ENCODE measurements around the gene TADA2B.

The TADA2B gene

DNA sequence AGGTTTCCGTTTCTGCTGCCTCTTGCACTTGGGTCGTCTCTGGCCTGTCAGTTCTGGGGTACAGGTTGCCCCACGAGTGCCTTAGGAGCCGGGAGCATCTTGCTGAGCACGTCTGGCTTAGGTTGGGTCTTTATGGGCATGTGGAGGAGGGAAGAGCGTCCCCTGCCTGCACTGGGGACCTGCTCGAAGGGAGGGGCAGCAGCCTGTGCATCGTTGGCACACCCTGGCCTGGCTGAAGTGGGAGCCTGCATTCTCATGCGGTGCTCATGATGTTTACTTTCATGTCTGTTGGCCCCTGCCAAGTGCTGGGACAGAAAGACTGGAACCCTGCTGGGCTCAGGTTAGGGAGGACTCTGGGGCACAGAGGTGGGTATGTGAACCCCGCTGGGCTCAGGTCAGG lies 23.8 kb upstream of the TADA2B start:
- DNase-seq, result no peak

DNA sequence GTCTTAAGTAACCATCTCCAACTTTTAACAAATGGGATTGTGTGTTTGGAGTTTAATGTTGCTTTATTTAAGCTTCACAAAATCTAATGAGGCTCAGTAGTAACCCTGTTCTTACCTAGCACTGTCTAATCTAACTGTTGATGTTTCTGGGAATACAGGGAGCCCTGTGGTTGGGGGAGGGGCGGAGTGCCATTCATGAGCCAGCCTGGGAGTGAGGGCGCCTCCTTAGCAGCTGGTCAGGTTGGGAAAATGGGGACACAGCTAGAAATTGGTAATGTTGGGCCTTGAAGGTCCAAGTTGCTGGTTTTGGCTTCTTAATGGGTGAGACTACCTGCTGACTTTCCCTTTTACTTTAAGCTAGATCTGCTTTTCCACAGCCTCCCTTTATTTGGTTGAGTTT lies 22.9 kb upstream of the TADA2B start:
- DNase-seq, result no peak

DNA sequence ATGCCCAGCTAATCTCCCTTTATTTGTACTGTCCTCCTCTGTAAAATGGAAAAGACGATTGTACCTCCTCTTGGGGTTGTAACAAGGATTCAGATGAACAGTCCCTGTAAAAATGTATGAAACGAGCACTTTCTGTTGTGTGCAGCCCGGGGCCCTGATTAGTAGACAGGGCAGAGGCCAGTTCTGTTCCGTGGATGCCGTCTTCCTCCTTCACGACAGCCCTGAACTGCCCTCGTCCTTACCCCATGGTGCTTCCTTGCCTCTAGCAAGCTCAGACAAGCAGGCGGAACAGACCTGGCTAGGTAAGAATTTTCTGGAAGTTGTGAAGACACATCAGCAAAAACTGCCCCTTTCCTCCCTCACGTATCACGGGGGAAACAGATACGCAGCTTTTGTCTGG lies 22.3 kb upstream of the TADA2B start:
- DNase-seq, result no peak

DNA sequence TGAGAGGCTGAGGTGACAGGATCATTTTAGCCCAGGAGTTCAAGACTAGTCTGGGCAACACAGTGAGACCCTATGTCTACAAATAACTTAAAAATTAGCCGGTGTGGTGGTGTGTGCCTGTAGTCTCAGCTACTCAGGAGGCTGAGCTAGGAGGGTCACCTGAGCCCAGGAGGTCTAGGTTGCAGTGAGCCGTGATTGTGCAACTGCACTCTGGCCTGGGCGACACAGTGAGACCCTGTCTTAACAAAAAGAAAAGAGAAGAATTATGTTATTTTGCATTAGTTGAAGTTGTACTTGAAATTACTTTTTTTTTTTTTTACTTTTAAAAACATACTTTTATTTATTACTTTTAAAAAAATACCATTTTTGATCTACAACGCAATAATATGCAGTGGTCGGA lies 21.8 kb upstream of the TADA2B start:
- DNase-seq, result no peak

DNA sequence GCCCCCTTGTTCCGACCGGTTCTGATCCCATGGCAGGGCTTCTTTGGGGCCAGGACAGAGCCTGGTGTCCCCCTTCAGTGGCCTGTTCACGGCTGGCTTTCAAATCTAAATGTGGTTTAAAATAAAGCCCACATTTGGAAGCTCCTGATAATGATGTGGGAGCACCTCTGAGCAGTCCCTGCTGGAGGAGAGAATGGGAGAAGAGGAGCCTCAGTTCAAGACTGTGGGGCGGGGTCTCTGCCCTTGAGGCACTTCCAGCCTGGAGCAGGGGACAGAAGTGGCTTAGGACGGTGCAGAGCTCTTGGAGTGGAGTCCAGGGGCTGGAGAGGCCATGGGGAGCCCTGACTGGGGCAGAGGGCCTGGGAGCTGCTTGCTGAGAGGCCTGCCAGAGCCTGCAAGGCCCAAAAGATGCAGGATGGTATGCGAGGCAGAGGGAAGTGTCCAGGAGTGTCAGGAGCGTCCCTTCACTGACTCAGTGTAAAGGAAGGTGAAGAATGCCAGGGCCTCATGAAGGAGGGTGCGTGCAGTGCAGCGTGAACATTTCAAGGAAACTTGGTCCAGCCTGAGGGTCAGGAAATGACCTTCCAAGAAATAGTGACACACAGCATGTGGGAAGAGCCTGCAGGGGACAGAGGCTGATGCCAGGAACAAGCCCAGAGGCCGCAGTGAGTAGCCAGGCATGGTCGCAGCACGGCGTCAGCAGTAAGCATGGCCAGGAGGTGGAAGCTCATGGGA lies 21.1 kb upstream of the TADA2B start:
- no peak for DNase-seq

DNA sequence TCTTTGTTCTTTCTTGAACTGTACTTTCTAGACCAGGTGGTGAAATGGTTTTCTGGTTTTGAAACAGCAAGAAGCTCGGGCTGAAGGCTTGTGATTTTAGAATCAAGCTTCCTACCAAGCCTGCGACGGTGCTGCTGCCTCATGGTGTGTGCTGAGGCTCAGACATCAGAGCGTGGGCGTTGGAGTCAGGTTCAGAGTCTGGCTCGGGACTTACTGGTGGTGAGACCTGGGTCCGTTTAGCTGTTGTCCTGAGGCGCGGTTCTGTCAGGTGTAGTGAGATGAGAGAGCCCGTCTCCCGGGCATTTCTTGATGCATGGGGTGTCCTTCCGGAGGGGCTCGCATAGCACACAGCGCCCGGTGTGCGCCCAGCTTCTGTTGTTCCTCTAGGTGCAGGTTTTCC lies 19.7 kb upstream of the TADA2B start:
- no peak for DNase-seq

DNA sequence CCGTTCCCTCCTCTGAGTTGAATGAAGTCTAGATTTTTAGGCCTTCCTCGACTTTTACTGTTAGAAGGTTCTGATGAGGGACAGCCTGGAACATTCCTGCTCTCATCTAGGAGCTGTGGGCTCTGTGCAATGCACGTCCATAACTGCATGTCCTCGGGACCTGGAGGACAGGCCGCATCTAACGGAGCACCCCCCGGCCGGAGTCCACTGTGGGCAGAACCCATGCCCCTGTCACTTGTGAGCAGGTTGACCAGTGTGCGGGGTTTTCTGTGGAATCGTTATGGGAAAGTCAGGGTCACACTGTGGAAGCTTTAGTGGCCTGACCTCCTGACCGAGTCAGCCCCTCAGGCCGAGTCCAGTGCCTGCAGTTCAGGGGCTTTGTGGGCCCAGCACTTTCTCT lies 19.3 kb upstream of the TADA2B start:
- DNase-seq, result no peak

DNA sequence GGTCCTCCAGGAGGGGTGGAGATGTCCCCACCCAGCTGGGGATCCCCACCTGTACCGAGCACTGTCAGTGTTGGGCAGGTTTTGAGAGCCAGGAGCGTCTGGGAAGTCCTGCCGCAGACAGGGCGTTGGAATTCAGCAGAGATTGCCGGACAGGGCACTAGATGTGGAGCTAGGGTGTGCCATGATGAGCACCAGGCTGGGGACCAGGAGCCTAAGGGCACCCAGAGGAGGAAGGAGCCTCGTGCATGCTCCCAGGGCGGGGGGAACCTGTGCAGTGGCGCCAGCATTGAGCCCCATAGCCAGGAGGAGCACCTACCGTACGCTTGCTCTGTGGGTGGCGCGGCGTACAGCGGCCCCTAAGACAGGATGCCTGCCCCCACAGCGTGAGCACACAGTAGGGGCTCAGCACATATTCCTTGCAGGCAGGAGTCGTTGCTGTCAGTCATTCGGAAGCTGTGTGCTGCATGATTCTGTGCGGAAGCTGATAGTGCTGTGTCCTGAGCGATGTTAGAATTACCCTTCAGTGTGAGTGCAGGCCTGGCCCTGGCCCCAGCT lies 18.8 kb upstream of the TADA2B start:
- DNase-seq, result no peak

DNA sequence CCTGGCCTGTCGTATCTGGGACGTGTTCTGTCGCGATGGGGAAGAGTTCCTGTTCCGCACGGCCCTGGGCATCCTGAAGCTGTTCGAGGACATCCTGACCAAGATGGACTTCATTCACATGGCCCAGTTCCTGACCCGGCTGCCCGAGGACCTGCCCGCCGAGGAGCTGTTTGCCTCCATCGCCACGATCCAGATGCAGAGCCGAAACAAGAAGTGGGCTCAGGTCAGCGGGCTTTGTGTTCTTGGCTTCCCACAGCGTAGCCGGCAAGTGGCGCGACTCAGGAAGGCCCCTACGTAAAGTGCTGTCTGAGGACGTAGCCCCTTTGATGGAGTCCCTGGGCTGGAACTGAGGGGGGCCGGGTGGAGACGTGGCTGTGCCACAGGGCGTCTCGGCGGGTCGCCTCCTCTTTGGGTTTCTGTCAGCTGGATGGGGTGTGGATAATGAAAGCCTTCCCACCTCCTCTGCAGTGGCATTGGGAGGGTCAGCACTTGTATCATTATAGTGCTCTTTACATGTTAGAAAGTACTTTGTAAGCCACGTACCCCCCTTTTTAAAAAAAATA lies 18.1 kb upstream of the TADA2B start:
- no peak for DNase-seq

DNA sequence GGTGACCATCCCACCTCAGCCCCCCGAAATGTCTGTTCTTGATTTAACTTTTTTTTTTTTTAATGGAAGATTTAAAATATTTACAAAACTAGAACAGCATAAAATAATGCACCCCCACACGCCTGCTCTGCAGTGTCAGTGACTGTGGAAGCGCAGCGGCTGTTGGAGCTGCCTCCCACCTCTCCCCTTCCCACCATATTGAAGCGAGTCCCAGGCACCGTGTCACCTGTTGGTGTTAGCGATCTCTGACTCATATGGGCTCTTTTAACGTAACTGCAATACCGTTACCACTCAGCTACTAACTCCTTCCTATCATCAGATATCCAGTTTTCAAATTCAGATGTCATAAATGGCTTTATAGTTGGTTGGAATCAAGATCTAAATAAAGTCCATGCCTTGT lies 17.1 kb upstream of the TADA2B start:
- no peak for DNase-seq

DNA sequence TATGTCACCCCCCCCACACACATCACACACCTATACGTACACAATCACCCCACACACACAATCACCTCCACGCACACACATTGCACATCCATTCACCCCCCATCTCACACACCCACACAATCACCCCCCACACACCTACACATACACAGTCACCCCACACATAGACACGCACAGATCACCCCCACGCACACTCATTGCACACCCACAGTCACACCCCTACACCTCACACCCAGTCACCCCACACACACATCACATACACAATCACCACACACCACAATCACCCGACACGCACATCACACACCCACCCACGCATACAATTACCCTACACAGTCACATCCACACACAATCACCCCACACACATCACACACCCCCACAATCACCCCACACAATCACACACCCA lies 15.9 kb upstream of the TADA2B start:
- no peak for DNase-seq

DNA sequence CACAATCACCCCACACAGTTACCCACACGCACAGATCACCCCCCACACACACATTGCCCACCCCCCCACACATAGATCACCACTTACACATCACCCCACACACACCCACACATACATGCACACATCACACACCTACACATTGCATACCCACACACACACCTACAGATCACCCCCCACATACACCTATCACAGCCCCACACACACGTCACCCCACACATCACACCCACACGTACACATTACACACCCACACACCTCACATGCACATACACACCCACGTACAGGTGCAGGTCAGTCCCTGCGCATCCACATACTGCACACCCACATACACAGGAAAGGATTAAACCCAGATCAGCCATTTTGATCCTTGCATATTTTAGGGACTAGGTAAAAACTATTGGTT lies 15.3 kb upstream of the TADA2B start:
- DNase-seq, result no peak

DNA sequence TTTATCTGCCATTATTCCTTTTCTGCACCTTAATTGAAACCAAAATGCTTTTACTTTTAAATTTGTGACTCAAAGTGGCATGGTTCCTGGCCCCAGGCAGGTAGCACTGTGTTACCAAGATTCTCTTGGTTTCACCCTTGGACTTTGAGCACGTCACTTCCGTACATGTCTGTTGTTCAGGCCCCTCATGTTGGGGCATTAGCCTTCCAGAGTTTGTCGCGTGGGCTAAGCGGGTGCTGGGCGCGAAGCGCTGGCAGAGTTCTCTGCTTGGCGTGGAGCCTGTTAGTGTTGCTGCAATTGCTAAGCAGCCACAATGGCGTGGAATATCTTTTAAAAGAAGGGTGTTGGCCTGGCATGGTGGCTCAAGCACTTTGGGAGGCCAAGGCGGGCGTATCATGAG lies 14.0 kb upstream of the TADA2B start:
- DNase-seq, result no peak

DNA sequence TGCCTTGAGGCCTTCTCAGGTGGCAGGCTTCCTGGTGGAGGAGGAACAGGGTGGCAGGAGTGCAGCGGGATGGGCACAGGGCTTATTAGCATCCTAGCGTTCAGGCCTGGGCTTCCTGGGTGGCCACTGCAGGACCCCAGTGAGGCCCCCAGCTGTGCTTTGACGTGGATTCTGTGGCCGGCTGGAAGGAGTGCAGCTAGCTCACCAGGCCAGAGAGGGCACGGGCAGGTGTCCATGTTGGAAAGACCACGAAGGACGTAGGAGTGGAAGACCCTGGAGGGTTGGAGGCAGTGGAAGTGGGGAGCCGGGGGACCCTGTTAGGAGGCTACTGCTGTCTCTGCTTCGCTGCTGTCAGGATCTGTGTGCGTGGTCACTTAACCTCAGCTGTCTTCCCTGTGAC lies 13.3 kb upstream of the TADA2B start:
- DNase-seq, result no peak

DNA sequence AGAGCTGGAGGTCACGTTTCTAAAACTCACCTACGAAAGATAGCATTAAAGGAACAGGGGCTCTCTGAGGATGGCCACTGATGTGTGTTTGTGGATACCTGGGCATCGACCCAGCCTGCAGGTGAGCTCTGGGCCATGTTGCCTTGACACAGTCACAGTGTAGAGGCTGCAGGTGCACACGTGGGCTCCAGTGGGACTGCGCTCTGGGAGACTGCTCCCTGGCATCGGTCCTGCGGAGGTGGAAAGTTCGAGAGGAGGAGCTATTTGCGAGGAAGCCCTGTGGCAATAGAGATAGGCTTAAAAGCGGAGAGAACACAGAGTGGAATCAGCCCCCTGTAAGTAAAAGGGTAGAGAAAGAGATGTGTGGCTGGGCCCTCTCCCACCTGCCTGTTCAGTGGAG lies 12.3 kb upstream of the TADA2B start:
- DNase-seq, result no peak

DNA sequence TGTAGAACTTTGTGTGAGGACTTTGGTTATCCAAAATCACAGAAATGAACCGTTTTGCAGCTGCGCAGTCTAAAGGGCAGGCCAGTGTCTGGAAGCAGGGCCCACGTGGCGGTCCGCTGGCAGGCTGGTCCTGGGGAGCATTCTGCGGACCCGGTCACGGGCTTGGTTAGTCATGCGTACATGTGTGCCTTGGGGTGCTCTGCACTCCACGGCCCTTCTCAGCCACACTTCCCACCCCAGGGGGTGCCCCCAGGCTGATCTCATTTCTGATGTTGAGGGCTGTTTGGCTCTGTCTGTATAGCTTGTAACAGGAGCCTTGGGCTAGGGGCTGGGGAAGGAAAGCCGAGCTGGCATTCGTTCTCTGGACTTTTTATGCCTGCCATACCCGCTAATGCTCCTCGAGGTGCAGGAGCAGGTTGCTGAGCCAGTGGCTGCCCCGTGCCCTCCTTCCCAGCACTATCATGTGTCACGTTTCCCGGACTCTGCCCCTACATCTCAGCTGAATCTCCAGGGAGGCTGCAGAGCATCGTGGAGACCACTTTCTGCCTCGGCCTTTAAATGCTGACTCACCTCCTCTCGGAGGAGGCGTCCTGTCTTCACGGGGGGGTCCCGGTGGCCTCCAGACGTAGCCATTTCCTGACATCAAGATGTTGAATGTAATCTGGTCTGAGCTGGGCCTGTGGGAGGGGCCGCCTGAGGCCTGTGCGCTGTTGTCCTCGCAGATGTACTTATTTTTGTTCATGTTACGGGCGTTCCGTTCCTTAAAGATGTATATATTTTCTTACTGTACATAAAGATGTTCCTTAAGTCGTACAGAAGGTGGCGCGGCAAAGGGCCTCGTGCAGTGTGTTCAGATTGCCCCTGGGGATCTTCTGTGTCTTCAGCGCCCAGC lies 11.4 kb upstream of the TADA2B start:
- DNase-seq, result no peak

DNA sequence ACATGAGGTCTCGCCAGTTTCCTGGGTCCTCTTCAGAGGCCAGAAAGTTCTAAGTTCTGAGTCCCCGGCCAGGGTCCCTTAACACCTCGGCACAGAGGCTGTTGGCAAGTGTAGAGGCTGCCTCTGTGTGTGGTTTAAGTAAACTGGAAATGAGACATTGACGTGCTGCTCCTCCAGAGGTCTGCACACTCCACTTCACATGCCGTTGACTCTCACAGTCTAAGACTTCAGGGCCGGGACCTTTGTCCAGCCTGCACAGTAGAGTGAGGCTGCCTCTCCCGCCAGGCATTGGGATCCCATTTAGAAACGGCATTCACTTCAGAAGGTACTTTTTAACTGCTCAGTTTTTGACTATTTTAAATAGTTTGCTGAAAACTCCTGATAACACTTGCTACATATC lies 10.6 kb upstream of the TADA2B start:
- no peak for DNase-seq

DNA sequence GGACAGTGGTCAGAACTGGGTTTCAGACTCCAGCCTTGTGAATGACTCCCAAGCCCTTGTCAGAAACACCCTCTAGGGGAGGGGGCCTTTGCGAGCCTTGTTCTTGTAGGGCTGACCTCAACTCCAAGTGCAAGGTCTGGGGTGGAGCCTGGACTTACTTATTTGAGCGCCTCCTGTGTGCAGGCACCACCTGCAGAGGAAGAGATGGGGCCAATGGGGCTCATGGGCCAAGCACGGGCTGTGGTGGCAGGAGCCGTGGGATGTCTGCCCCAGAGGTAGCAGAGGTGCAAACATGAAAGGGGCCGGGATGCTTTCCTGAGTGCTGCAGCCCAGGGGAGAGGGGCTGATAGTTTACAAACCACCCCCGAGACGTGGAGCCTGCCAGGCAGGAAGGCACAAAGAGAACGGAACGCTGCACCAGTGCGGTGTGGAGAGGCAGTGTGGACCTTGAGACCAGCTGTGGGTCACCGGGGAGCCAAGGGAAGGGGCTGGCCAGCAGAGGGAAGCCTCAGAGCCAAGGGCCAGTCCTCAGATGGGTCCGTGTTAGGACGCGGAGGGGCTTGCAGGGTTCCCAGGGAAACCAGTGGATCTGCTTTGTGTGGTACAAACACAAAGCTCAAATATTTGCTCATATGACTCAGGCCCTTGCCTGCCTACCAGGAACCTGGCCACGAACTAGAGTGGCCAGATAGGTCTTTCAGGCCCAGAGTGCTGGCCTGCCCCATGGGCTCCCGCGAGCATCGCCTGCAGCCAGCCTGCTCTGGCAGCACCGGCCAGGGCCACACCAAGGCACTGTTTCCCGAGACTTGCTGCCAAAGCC lies 8.7 kb upstream of the TADA2B start:
- no peak for DNase-seq

DNA sequence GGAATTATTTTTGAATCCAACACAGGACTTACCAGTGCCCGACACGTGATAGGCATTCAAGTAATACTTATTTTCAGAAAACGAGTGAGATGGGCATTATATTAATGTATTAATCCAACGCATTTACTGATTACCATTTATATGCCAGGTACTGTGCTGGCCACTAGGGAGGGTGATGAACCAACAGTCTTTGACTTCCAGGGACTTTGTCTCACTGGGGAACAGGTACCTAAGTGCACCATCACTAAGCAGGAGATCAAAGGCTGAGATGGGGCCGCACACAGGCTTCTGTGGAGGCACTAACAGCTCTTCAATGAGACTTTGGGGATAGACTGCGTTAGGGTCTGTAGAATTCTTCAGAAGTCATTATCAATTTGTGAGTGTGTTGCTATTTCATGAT lies 5.7 kb upstream of the TADA2B start:
- DNase-seq, result peak in 1 of 2 experiments; percentile 11

DNA sequence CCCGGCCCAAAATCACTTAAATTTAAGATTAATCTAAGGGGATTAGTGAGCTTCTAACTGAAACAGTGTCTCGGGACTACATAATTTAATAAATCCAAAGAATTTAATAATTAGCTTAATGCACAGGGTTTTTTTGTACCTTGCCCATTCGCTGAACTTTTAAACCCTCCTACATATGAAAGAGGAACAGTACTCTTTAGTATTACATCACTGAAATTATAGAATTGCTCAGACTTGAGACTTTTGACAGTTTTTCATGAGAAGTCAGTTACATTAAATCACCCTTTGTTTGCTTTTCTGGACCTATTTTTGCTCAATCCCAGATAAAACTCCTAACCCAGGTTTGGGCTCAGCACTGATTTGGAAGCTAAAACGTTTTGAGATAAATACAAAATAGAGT lies 2.4 kb upstream of the TADA2B start:
- DNase-seq, result peak in 1 of 2 experiments; percentile 4

DNA sequence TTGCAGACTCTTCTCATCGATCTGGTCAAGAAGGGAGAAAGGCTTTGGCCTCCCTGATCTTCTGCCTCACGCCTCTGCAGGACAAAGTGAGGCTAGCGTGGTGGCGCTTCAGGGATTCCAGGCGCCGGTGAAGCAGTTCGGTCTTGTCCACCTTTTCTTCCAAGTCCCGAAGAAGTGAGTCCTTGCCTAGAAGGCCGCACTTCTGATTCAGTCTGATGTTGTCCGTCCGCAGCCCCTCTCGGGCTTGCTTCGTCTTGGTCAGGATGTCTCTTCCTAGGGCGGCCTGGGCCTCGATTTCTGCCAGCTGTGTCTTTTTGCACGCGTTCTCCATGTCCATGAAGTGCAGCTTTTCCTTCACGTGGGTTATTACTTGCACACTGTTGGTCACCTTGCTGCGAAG lies 1.9 kb upstream of the TADA2B start:
- DNase-seq, result no peak

DNA sequence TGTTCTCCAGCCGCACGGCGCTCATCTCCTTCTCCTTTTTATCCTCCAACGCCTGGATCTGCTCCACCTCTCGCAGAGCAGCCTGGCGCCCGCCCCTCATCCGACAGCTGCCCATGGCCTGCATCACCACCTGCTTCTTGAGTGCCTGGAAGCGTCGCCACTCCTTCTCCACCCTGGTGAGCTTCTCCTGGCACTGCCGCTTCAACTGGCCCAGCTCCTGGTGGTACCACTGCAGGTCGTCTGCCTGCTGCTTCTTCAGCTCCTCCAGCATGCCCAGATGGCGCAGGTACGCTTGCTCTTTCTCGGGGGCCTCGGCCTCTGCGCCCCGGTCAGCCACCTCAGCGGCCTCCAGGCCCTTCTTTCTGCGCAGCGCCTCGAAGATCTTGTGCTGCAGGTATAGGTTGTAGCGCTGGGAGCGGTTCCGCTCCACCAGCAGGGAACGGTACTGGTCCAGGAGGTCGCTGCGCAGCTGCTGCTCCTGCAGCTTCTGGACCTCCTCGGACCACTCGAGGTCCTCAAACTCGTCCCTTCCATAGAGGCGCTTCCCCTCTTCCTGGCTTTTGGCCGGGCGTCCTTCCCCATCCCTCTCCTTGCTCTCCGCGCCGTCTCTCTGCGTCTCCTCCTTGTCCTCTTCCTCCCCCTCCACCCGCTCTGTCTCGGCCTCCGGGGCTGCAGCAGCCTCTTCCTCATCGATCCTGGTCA lies 1.2 kb upstream of the TADA2B start:
- no peak for DNase-seq

Measured in AML-193 (cell line).